ENCODE results near the gene MTUS2.

GRCh38 chr13:29494520-29494919, 674.4 kb downstream of the MTUS2 start:
- TF ChIP-seq CTCF (IDR thresholded peaks at IDR 0.05) (no peak), POLR2A (IDR thresholded peaks at IDR 0.05) (no peak)
